ENCODE measurements around the gene MYCBP2. TPM values are rescaled to one million over a fixed set of nuclear protein-coding genes. Genes with fewer than 3 reads are reported as not detected.
"Not testable (repeated sequence)": the region's sequence is repeated elsewhere in the genome, so short reads cannot be mapped to it uniquely, and the experiment has no call there.

Gene MYCBP2
- total RNA-seq, 1 experiment from 2014 or later, result 30.2 TPM

DNA sequence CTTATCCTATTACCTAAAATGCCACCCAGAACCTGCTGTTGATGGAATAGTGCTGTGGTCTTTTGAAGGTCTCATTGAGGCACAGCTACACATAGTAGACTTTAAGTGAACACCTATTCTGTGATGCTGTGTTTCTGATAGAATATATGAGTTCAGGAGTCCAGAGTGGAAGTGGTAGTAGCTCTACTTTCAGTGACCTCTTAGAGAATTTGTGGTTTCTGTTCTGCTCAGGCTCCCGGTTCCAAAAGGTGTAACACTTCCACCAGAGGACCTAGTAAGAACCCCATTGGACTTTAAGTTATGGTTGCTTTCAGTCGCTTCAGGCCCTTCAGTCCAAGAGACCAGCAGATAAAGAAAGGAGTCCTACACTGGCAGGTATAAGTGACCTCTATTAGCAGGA, 11.4 kb upstream of the MYCBP2 start:
- no peak for DNase-seq (ENCODE audit: extremely low read depth, low read depth)

DNA sequence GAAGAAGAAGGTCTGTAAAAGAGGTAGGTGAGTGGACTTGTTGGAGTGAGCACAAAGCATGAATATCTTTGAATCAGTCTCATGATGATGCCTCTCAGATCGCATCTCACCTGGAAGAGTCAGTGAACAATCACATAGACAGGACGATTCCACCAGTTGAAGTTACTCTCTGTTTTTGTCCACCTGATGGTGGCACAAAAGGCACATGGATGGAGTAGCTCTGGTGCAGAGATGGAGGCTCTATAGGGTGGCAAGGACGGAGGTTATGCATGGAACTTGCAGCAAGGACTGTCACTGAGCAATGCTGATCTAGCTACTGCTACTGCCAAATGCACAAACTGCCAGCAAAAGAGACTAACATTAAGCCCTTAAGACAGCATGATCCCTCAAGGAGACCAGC, 10.3 kb upstream of the MYCBP2 start:
- no peak for DNase-seq (ENCODE audit: extremely low read depth, low read depth)

DNA sequence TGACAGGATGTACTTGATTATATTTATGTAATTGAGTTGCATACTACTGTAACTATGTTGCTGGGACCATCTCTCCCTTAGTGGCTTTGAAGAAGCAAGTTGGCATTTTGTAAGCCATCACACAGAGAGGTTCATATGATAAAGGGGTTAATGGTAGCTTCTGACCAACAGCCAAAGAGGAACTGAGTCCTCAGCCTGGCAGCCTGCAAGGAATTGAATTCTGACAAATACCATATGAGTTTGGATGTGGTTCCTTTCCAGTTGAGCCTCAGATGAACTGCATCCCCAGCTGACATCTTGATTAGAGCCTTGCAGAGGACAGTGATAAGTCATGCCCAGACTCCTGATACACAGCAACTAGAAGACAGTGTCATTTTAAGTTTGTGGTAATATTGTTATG, 8.6 kb upstream of the MYCBP2 start:
- no peak for DNase-seq (ENCODE audit: extremely low read depth, low read depth)

DNA sequence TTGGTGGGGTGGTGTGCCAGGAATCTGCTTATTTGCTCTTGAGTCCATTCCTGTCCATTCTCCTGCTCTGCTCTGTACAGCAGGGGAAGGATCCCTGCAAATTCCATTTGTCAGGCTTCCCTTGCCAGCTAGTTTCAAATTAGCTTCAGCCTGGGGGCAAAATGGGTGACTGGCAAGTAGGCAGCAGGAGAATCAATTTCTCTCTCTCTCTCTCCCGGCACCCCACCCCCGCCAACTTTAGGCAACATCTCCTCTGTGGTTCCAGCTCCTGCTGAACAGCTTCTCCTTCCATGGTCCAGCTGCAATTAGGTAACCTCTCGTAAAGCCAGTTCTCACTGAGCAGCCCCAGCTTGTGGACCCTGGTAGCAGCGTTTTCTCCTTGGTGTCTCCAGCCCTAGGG, 6.7 kb upstream of the MYCBP2 start:
- no peak for DNase-seq (ENCODE audit: extremely low read depth, low read depth)

DNA sequence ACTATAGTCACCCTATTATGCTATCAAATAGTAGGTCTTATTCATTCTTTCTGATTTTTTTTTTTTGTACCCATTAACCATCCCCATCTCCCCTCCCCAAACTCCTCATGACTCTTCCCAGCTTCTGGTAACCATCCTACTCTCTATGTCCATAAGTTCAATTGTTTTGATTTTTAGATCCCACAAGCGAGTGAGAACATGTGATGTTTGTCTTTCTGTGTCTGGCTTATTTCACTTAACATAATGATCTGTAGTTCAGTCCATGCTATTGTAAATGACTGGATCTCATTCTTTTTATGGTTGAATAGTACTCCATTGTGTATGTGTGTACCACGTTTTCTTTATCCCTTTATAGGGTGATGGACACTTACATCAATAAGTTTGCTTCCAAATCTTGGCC, 4.5 kb upstream of the MYCBP2 start:
- no peak for DNase-seq (ENCODE audit: extremely low read depth, low read depth)

GRCh38 chr13:77329911-77330584, 3.2 kb upstream of the MYCBP2 start:
- no peak for DNase-seq (ENCODE audit: extremely low read depth, low read depth)

GRCh38 chr13:77329133-77329910, 2.4 kb upstream of the MYCBP2 start:
- peak; percentile 89 for DNase-seq (ENCODE audit: extremely low read depth, low read depth)

DNA sequence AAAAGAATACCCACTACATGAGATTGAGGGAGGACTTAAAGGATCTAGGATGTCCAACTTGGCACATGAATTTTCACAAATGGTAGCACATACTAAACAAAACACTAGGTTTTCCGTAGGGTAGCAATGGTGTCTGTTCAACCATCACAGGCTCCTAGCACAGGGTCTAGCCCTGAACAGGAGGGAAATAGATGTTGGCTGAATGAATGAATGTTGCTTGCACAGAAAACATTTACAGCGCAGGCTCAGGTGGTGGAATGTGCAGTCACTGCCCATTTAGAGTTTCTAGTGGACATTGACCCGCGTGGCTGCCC, 1.9 kb upstream of the MYCBP2 start:
- no peak for DNase-seq (ENCODE audit: extremely low read depth, low read depth)

DNA sequence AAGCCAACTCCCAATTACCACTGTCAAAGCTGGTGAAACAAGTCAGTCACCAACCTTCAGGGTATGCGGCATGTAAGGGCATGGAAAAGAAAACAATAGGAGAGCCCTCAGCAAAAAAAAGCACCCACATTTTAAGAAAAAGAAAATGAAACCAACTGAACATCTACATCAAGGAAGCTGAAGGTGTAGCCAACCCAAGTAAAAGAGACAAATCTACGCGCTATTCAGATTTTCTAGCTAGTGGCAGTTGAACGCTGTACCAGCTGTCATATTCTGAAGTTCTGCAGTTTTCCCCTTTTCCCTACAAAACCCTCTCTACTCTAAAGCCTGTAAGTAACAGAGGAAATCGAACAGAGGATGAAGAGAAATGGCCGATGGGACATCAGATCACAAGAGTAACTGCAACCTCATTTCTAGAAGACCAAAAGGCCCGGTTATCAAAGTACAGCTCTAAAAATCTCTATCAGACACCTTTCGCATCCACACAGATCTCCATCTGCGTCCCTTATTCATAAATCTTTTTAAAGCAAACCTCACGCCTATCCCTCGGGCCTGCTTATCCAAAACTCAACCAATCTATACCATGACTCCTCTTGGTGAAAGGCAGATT, 1.4 kb downstream of the MYCBP2 start:
- no peak for DNase-seq (ENCODE audit: extremely low read depth, low read depth)

DNA sequence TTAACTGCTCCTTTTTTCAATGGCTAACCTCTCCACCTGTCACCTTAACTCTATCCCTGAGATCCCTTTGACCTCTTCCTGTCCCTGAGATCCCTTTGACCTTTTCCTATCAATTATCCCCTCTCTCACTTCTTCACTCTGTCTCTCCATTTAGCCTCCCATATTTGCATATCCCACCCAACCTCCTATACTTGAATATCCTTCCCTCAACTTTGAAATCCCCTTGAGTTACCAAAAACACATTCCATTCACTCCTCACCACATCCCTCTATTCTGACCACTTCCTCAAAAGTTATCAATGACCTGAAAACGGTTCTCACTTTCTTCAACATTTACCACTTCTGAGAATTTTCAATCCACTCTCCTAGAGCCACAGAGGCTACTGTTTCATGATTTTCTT, 3.0 kb downstream of the MYCBP2 start:
- no peak for DNase-seq (ENCODE audit: extremely low read depth, low read depth)

GRCh38 chr13:77319536-77319935, 7.4 kb downstream of the MYCBP2 start:
- no peak for DNase-seq (ENCODE audit: extremely low read depth, low read depth)

DNA sequence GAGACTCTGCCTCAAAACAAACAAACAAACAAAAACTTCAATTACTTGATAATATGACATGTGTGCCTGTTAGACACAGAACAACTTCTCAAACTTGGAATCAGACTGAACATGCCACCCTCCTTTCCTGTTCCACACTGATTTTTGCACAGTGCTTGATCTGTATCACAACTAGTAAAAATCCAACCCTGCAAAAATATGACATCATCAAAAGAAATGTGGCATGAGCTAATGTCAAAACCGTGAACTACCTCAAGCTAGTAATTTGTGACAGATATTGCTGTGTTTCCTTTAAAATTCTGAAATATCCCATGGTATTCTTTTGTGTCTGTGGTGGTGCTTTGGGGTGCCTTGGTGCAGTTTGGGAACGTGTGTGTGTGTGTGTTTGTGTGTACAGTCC, 8.2 kb downstream of the MYCBP2 start:
- DNase-seq (ENCODE audit: extremely low read depth, low read depth), result no peak

- no peak for DNase-seq (ENCODE audit: extremely low read depth, low read depth)
Observed at GRCh38 chr13:77316430-77316829, 10.5 kb downstream of the MYCBP2 start.

DNA sequence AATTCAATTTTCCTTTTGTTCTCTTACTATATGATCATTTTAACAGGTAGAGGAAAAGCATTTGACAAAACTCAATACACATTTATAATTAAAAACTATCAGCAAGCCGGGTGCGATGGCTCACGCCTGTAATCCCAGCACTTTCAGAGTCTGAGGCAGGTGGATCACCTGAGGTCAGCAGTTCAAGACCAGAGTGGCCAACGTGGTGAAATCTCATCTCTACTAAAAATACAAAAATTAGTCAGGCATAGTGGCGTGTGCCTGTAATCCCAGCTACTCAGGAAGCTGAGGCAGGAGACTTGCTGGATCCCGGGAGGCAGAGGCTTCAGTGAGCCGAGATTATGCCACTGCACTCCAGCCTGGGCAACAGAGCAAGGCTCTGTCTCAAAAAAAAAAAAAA, 11.4 kb downstream of the MYCBP2 start:
- DNase-seq (ENCODE audit: extremely low read depth, low read depth), result not testable (repeated sequence)

- no peak for DNase-seq (ENCODE audit: extremely low read depth, low read depth)
Observed at GRCh38 chr13:77313923-77314322, 13.0 kb downstream of the MYCBP2 start.

DNA sequence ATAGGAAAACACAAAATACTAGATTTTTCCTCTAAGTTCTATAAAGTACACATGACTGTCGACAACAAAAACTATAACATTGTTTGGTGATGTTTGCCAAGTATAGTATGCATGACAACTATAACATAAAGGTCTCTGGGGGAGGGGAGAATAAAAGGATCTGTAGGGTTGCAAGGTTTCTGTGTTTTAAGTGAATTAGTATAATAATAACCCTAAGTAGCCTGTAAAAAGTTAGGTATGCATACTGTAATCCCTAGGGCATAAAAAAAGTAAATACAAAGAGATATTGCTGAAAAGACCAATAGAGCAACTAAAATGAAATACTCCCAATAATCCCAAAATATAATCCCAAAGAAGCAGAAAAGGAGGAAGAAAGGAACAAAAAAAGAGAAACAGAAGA, 14.6 kb downstream of the MYCBP2 start:
- DNase-seq (ENCODE audit: extremely low read depth, low read depth), result no peak

DNA sequence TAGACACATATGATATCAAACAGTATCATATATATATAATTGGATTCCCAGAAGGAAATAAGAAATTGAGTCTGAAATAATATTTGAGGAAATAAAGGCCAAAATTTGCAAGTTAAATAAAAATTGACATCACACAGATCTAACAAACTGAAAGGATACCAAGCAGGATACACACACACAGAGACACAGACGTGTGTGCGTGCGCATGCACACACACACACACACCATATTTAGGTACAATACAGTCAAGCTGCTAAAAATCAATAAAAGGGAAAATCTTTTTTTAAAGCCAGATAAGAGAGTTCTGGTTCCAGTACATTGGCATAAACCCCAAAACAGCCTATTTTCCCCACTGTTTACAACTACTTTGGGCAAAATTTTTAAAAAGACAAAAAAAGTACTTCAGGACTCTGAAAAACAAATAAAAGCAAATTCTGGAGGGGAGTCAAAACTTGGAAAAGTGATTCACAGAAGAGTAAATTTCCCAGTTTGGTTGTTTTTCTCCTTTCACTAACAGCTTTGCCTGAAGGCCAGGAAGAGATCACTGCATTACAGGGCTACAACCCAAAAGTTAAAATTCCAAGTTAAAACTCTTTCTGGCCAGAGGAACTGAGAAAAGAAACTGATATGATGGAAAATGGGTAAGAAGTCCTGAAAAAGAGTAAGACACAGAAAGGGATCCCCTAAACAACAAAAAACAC, 16.2 kb downstream of the MYCBP2 start:
- DNase-seq (ENCODE audit: extremely low read depth, low read depth), result no peak

DNA sequence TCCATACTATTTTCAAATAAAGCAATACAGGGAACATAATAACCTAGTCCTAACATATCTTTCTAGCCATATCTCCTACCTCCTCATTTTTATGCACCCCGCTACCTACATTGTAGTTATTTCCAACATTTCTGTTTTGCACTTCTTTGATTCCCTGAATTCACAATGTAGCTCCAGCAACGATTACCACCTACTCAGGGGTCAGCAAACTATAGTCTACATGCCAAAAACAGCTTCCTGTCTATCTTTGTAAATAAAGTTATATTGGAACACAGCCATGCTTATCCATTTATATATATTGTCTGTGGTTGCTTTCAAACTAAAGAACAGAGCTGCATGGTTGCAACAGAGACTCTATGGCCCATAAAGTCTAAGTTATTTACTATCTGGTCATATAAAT, 16.7 kb downstream of the MYCBP2 start:
- DNase-seq (ENCODE audit: extremely low read depth, low read depth), result no peak

DNA sequence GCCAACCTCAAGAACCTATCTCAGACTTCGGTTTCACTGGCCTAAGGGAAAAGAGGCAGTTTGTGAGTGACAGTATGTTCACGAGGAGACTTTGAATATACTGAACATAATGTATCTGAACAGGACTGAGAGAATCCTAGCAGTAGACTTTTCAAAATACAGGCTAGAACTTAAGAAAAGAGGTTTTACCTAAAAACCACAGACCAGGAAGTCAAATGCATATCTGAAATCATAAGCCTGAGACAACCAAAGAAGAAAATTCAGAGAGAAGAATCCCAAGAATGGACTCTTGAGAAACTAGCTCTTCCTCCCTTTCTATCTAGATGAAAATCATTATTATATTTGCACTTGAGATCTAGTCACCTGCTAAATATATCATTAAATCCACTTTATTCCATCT, 17.6 kb downstream of the MYCBP2 start:
- no peak for DNase-seq (ENCODE audit: extremely low read depth, low read depth)

GRCh38 chr13:77306458-77306857, 20.4 kb downstream of the MYCBP2 start:
- no peak for DNase-seq (ENCODE audit: extremely low read depth, low read depth)

GRCh38 chr13:77305266-77305665, 21.6 kb downstream of the MYCBP2 start:
- no peak for DNase-seq (ENCODE audit: extremely low read depth, low read depth)
